Activated T-cell treated with anti-CD3 and anti-CD28 coated beads for 1 hour (primary cell): ENCODE data around the gene ZSCAN2.
"Not testable (repeated sequence)": the region's sequence is repeated elsewhere in the genome, so short reads cannot be mapped to it uniquely, and the experiment has no call there.

Experiments used
- DNase-seq: peaks from one replicate; pipeline ENCODE4 v3.0.0-alpha.2; 2020; ENCODE audit warnings: low read depth

Gene ZSCAN2

DNA sequence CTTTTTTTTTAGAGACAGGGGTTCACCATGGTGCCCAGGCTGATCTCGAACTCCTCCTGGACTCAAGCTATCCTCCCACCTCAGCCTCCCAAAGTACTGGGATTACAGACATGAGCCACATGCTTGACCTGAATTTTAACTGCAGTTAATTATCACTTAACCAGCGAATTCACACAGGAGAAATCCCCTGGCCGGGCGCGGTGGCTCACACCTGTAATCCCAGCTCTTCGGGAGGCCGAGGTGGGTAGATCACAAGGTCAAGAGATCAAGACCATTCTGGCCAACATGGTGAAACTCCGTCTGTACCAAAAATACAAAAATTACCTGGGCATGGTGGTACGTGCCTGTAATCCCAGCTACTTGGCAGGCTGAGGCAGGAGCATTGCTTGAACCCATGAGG is 41.1 kb downstream of the ZSCAN2 start:
- DNase-seq = not testable (repeated sequence)

DNA sequence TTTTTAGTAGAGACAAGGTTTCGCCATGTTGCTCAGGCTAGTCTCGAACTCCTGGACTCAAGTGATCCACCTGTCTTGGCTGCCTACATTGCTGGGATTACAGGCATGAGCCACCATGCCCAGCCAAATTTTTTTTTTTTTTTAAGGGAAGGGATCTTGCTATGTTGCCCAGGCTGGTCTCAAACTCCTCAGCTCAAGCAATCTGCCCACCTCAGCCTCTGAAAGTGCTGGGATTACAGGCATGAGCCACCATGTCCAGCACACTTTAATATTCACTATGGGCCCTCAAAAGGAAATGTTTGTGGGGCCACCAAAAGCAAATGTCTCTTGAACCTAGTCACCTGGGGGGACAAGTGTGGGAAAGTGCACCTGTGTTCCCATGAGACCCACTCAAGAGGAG is 41.8 kb downstream of the ZSCAN2 start:
- not testable (repeated sequence) for DNase-seq

DNA sequence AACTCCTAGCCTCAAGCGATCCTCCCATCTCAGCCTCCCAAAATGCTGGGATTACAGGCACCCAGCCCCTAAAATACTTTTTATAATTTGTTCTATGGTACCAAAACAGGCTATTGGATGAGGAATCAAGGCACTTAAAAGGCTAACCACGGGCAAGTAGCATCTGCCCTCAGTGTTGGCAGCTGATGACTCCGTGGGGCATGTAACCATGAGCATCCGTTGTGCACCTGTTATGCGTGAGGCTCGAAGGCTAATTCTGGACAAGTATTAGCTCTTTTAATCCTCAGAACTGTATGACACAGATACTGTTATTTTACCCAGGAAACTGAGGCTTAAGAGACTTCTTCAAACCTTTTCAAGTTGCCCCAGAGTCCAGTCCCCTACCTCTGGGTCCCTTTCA is 43.0 kb downstream of the ZSCAN2 start:
- no peak for DNase-seq

DNA sequence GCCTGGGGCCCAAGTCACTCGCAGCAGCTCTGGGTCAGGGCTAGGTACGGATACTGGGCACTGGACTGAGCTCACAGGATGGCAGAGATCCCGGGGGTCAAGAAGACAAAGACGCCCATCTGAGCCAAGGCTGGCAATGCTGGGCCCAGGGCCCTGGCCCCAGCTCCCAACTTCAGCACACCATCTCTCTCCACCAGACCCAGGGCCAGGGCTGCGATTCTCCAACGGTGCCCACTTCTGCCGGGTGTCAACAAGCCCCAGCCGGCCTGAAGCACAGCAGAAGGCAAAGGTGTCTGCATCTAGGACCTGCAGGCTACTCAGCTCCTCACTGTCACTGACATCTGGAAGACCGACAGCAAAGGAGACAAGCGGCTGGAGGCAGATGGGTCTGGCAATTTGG is 44.7 kb downstream of the ZSCAN2 start:
- DNase-seq = no peak

DNA sequence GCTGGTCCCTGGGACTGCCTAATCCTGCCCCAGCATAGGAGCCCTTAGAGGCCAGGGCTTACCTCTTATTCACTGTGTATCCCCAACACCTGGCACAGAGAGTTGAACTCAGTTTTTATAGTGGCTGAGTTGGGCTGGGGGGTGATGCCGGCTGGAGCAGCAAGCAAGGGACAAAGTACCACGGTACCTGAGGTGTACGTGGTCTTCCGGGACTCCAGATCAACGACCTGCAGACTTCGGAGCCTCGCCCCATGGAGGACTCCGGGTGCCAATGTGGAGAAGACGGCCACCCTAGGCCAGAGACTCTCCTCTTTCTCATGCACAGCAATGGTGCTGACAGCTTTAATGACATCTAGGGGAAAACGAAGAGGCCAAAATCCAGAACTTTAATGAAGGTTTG is 45.2 kb downstream of the ZSCAN2 start:
- DNase-seq = no peak

DNA sequence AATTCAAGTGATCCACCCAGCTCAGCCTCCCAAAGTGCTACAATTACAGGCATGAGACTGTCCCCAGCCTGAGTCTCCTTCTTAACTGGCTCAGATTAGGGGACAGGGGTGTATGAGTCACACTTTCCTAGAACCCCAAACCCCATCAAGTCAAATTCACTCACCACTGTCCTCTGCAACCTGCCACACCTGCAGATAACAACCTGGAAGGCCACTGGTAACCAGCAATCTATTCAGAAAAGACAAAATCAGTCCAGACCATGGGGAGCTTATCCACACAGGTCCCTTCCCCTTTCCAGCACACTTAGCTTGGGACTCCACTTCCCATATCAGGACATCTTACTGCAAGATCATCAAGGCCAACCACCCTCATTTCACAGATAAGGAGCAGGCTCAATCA is 46.9 kb downstream of the ZSCAN2 start:
- no peak for DNase-seq

DNA sequence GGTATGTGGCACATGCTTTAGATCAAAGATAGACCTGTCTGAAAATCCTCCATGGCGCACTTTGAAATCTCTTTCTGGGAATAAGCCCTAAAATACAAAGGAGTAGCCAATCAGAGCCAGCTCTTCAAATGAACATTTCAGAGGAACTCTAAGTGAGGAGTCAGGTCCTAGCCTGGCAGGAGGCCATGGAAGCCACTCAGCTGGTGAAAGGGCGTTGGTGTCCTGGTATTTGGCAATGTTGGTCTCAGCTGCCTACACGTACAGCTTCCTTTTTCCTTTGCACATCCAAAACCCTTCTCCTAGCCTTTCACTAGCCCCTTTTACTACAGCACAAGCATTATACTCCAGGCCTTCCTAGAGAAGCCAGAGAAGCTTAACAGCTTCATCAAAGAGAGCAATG is 47.7 kb downstream of the ZSCAN2 start:
- no peak for DNase-seq

DNA sequence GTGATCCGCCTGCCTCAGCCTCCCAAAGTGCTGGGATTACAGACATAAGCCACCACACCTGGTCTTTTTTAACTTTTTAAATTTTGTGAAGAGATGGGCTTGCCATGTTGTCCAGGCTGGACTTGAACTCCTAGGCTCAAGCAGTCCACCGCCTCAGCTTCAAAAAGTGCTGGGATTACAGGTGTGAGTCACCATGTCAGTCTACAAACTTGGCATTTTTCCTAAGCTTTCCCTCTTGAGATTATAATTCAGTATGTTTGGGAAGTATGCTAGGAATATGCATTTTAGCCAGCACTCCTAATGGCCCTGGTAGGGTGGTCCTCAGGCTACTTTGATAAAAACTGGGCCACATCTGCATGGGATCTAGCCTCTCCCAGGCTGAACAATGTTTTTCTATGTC is 48.9 kb downstream of the ZSCAN2 start:
- no peak for DNase-seq

DNA sequence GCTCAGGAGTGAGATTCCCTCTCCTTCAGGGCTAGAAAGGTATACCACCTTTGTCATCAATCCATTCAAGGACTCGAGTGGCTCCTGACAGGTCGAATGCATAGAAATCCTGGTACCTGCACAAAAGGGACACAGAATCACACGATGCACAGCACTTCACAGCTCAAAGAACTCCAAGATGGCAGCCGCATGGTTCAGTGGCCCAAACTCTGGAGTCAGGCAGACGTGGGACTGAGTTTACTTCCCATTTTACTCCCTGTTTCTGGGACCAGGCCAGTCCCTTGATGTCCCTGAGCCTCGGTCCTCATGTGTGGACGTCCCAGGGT is 52.7 kb downstream of the ZSCAN2 start:
- DNase-seq = no peak

DNA sequence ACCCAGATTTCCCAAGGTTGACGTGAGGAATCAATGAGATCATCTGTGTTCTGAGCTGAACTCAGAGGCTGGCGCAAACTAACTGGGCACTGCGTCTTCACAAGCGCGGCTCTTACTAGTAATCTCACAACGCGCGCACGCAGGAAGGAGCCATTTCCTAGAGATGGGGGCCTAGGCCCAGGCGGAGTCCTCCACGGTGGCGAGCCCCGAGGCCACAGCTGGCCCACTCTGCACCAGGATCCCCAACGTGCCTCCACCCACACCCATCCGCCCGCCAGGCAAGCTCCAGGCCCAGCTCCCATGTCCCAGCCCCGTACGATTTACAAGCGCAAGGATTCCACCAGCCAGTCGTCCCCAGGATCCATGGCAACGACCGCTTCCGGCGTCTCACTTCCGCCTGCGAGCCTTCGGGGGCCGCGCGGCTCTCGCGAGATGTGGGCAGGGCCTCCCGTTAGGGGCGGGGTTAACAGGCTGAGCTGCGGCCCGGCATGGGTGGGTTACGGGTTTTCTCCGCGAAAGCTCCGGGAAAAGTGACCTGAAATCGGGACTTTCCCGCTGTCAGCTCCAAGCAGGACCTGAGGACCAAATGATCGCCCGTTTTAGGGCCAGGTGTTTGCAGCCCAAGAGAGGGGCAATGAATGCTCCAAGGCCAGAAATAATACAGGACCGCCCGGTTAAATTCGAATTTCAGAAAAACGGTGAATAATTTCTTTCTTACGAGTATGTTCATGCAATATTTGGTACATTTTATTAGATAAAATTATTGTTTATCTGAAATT is 53.3 kb downstream of the ZSCAN2 start, which contains the start of gene WDR73:
Gene WDR73, minus strand, starts transcription at position 374 of the 779 bp plus-strand sequence. Its CDS starts 9 bp downstream, at position 365.
- peak; percentile 97 for DNase-seq

DNA sequence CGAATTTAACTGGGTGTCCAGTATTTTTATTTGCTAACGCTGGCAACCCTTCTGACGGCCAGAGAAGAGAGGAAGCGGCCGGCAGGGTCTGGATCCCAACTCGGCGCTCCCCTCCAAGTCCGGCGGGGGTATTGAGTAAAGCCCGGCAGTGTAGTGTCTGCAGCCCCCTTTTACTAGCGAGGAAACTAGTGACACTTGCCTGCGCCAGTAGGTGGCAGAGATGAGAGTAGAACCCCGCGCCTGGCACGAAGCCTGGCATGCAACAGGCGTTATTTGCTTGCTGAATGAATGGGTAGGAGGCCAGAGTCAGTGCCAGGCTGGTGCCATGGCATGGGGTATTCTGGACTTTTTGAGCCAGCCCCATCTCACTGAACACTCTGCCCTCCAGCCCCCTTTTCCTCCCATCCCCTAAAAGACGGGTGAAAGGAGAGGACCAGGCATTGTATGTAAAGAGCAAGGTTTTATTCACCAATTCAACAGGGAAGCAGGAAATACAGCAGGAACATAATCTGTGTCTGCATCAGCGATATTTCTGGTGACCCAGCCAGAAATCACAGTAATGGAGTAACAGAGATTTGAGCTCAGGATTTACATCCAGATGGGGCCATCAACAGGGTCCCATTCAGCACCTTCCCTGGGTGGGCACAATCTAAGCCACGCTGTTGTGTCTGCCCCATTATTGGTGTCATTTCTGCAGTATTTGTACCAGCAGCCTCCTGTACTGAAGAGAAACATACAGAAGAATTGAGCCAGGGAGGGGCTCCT is 54.1 kb downstream of the ZSCAN2 start:
- DNase-seq = peak; percentile 64

DNA sequence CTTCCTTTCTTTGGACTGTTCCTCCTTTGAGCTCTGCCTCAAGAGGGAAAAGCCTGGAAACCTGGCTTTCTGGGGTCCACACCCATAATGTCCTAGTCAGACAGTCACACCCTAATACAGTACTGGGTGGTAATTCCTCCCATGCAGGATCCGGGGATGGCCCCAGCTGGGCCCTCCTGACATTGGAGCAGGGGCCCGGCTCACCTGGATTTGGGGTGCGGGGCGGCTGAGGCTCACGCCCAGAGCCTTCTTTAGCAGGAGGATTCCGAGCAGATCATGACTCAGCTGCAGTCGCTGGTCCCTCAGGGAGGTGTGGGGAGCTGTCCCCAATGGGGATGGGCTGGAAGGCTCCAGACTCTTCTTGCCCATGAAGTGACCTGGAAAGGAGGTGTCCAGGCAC is 56.2 kb downstream of the ZSCAN2 start:
- DNase-seq = no peak

DNA sequence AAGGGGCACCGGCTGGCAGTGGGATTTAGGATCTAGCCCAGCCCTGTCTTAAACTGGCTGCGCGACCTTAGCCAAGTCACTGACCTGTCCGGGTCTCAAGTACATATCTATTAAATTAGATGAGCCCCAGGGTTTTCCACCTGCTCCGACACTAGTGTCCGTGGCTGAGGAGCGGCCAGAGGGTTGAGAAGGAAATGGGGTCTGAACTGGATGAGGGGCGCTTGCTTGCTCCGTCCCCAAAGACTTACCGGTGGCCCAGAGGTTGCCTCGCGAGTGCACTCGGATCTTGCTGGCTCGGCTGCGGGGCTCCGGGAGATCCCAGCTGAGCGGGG is 56.9 kb downstream of the ZSCAN2 start:
- no peak for DNase-seq

DNA sequence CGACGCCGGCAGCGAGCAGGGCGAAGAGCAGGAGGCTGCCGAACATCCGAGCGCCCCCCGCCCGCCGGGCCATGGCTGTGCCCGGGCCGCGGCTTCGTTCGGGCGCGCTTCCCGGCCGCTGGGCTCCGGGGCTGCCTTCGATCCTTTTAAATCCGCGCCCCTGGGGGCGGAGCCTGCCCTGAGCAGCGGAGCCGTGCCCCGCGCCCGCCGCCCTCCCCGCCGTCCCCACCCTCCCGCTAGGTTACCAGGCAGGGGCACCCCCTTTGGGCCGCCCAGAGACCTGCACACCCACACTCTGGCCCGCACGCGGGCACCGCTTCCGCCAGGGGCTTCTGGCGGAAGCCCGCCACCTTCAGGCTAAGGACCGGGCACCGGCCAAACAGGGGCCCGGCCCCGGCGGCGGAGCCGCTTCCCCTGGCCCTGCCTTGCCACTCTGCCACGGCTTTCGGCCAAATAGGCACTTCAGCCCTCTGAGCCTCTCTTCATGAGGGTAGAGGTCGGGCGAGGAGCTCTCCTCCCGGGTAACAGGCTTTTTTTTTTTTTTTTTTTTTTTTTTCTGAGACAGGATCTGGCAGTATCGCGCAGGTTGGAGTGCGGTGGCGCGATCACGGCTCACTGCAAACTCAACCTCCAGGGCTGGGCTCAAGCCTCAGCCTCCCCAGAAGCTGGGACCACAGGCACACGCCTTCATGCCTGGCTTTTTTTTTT is 57.4 kb downstream of the ZSCAN2 start, which contains the start of gene NMB:
Gene NMB, minus strand, starts transcription at position 120 of the 708 bp plus-strand sequence. Its CDS starts 47 bp downstream, at position 73.
- DNase-seq = peak; percentile 69

DNA sequence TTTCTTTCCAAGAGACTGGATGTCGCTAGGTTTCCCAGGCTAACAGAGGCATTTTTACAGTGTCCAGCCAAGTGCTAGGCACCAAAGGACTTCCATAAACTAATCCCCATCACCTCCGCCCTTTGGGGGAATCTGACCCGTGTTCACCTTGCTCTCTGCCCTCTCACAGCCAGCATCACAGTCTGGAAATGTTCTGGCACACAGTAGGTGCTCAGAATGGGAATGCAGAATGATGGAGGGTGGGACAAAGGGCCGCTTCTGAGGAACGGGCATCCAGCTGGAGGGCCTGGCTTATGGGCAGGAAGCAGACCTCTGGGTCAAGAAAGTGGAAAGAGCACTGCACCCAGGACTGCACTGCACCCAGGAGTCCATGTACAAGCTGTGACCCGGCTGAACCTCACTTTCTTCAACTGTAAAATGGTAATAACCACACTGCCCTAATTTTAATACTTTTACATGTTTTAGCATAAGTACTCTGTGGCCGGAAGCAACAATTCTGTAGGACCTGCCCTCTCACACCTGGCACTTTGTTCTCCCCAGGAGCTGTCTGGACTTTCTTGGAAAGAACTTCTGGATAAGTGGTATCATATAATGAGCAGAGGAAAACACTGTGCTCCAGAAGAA is 58.1 kb downstream of the ZSCAN2 start:
- no peak for DNase-seq

DNA sequence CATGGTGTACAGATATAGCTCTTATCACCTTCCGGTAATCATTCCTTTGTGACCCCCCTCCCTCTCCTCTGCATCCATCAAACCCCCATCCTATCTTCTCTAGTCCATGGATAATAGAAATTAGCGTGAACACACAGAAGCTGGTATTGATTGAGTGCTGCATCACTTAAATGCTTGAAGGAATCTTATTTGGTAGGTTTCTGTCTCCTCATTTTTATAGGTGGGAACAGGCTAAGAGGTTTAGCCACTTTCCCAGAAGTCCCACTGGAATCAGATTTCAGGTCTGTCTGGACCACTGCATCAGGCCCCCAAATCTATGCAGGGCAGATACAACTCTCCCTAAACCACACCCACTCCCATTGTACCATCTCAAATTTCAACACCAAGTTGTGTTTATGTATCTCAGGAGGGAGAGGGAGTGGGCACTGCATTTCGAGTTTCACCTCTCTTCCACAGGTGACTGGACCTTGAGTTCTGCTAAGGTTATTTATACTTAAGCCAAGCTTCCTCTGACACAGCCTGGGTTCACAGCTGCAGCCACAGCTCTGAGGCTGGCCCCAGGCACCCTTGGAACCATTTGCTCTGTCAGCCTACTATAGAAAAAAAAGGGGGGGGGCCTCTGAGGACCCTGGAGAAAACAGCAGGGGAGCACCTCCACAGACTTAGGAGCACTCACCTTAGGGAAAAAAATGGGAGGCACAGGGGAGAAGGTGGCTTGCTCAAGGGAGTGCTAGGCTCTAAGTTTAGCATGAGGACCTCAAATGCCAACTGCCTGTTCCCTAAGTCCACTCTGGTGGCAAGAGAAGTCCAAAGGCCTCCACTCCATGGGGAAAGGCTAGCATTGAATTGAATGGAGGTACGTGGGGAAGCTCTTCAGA is 59.3 kb downstream of the ZSCAN2 start:
- no peak for DNase-seq

DNA sequence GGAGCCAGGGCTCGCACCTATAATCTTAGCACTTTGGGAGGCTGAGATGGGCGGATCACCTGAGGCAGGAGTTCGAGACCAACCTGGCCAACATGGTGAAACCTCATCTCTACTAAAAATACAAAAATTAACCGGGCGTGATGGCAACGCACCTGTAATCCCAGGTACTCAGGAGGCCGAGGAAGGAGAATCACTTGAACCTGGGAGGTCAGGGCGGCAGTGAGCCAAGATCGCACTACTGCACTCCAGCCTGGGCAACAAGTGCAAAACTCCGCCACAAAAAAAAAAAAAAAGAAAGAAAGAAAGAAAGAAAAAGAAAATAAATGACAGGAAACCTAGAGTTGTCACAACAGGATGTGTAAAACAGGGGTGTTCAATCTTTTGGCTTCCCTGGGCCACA is 60.2 kb downstream of the ZSCAN2 start:
- DNase-seq = no peak

DNA sequence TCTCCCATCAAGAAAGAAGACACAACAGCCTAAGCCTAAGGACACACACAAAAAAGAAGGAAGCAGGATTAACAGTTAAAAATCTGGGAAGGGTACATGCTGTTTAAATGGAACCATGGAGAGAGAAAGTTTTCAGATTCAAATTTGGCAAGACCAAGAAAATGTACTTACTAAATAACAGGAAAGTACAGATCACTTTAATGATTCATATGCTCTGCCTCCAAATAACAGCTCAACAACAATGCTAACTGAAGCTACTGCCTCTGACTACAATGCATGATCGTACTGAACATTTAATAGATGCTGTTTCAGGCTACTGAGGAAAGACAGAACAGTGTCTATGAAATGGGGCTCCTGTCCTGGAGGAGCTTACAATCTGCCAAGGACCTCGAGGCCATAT is 65.6 kb downstream of the ZSCAN2 start:
- DNase-seq = no peak

DNA sequence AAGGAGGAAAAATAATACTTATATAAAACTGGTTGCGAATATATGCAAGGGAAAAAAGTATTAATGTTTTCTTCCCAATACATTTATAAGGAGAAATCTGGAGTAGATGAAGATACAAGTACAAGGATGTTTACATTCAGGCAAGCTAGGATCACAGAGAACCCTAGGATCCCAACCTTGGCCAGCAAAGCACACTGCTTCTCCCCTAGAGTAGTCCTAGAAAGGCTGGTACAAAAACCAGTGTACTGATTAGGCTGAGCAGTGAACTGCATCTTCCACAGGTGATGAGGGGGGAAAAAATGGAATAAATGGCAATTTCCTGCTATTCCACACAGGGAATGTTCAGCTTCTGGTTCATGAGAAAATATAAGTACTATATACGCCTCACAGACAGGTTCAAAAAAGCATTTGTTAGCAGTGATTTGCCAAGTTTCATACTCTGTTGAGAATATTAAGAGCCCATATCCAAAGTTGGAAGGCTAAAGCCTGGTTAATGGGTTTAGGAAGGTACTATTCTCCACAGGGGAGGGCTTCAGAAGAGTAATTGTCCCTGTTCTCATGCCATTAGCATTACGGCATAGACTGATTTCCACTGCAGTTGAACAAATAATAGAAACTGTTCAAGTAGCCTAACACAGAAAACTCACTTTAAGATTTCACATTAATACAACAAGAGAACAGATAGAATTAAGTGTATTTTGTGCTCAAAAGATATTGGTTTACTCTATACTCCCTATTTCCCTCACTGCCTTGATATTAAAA is 67.6 kb downstream of the ZSCAN2 start:
- DNase-seq = no peak

DNA sequence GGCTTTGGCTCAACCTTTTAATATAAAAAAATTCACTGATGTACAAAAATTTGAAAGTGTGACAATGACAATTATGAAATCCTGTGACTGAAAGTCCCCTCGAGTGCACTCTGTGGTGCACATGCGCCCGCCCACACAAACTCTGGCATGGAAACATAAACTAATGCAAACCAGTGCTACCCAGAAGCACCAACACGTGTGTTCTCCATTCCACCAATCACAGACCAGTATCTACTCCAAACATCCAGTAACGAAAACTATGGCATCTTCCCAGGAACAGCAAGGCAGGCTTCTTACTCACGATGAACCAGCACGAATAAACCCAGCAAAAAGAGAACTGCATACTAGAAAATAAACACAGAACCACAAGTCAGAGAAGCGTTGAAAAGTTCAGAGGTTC is 68.9 kb downstream of the ZSCAN2 start:
- DNase-seq = no peak

DNA sequence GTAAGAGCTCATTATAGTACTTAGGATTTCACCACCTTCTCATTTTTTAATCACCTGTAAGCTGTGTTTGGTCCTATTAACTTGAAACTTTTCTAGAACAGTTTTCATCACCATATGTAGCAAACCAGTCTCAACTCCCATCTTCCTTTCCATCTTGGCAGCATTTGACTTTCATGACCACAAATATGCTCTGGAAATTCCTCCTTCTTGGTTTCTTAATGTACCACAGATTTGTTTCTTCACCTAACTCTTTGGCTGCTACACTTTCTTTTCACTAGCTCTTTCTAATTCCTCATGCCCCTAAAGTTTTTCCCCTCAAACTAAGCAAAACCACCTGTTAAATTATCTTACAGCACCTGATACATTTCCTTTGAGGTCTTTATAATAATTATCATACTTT is 70.4 kb downstream of the ZSCAN2 start:
- no peak for DNase-seq
